Activated CD4-positive, CD25-positive, alpha-beta regulatory T cell treated with anti-CD3 and anti-CD28 coated beads, Interleukin-2, amount 50 U/mL, for 16 hours (primary cell): Measurements from ENCODE around the gene ZFTA.

ENCODE experiments used
- DNase-seq: peaks from one replicate; pipeline ENCODE4 v3.0.0-alpha.2; 2020; ENCODE audit warnings: low read depth, low spot score

Gene ZFTA

GRCh38 chr11:63749624-63750023 lies 19.0 kb downstream of the ZFTA start:
- DNase-seq, result no peak

DNA sequence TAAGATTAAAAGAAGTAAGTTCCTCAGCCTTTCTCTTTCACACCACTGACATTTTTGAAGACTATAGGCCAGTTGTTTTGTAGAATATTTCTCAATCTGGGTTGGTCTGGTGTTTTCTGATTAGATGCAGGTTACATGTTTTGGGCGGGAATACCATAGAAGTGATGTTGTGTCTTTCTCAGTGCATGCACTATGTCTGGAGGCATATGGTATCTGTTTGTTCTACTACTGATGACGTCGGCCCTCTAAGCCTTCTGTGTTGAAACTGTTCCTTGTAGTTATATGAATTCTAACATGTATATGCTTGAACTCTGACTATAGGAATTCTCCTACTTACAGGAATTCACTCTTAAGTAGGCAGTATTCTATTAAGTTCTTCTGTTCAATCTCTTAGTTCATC lies 21.6 kb downstream of the ZFTA start:
- no peak for DNase-seq

DNA sequence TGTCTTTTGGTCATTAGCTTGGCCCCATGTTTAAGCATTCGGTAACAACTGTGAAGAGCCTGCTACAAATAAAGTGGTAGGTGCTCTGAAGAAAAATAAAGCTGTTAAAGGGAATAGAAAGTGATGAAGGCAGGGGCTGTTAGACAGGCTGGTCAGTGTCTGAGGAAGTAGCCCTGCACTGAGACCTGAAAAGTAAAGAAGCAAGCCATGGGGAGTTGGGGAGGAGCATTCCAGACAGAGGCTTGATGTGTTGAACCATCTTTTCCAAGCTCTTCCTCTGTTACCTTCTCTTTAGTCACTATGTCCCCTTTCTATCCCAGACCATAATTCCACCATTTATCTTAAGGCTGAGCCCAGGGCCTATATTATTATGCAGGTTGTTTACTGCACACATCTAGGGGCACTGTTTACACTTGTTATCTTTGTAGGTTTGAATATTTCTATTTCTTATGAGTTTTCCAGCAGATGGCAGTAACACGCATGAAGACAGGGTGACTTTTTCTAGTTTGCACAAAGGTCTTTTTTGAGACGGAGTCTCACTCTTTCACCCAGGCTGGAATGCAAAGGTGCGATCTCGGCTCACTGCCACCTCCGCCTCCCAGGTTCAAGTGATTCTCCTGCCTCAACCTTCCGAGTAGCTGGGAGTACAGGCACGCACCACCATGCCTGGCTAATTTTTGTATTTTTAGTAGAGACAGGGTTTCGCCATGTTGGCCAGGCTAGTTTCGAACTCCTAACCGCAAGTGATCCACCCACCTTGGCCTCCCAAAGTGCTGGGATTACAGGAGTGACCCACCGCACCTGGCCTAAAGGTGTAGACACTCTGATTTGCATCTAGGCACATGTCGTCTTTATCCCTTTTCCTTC lies 23.0 kb downstream of the ZFTA start:
- no peak for DNase-seq

- peak; percentile 47 for DNase-seq
Measured at GRCh38 chr11:63738720-63739360, 29.7 kb downstream of the ZFTA start.

- DNase-seq, result no peak
Measured at GRCh38 chr11:63737718-63738117, 30.9 kb downstream of the ZFTA start.

- no peak for DNase-seq
Measured at GRCh38 chr11:63736864-63737263, 31.7 kb downstream of the ZFTA start.

GRCh38 chr11:63729326-63729725 lies 39.2 kb downstream of the ZFTA start:
- no peak for DNase-seq

- no peak for DNase-seq
Measured at GRCh38 chr11:63720611-63721010, 48.0 kb downstream of the ZFTA start.

DNA sequence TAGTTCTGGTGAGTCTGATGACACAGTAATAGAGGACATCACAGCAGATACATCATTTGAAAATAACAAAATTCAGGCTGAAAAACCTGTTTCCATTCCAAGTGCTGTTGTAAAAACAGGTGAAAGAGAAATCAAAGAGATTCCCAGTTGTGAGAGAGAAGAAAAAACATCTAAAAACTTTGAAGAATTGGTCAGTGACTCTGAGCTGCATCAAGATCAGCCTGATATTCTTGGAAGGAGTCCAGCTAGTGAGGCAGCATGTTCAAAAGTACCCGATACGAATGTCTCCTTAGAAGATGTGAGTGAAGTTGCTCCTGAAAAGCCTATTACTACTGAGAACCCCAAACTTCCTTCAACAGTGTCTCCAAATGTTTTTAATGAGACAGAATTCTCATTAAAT lies 48.6 kb downstream of the ZFTA start:
- no peak for DNase-seq

- no peak for DNase-seq
Measured at GRCh38 chr11:63719001-63719400, 49.6 kb downstream of the ZFTA start.
